ENCODE data around the gene PARP12. TPM values are rescaled to one million over a fixed set of nuclear protein-coding genes. Genes with fewer than 3 reads are reported as not detected.
A peak's percentile ranks its signal among the peaks of the same experiment; 100 is the strongest.

The PARP12 gene
- total and polyA plus RNA-seq, 4 donors, result 30.0 to 56.8 (median 47.6) TPM

GRCh38 chr7:140019606-140020005, 43.1 kb downstream of the PARP12 start:
- Histone ChIP-seq H3K27me3 (ENCODE audit: control insufficient read depth in 3 of 3, insufficient read depth in 3 of 3, low read length in 2 of 3) (no peaks in the 10 kb centered on the region), H3K36me3 (ENCODE audit: control insufficient read depth in 4 of 4, insufficient read depth in 4 of 4, low read length in 4 of 4) (peaks cover 0 to 23% (median 3%) of the 10 kb centered on the region in 4 donors), H3K9me3 (ENCODE audit: control insufficient read depth in 4 of 4, insufficient read depth in 3 of 4, low read length in 3 of 4) (no peaks in the 10 kb centered on the region), H3K4me3 (no peak overlapping the region), H3K27ac (ENCODE audit: low read depth in 1 of 2, low read length in 1 of 2) (no peak overlapping the region), H3K9ac (ENCODE audit: insufficient read depth in 1 of 2, low read length in 2 of 2) (no peak overlapping the region), H3K4me1 (ENCODE audit: control insufficient read depth in 5 of 5, insufficient read depth in 5 of 5, low read length in 5 of 5) (no peaks in the 10 kb centered on the region)
- ATAC-seq (ENCODE audit: insufficient read depth, low FRiP score) (no peak), DNase-seq (peak in 1 of 3 donors; percentile 8)
- 78 to 87% methylated on average over 3 of the region's 3 CpGs for WGBS, 2 donors
- TF ChIP-seq CTCF (IDR thresholded peaks at IDR 0.05; ENCODE audit: control extremely low read depth, extremely low read depth), result no peak

GRCh38 chr7:140019172-140019571, 43.6 kb downstream of the PARP12 start:
- 64 to 81% methylated on average over 11 of the region's 11 CpGs for WGBS, 2 donors
- Histone ChIP-seq H3K27ac (ENCODE audit: low read depth in 1 of 2, low read length in 1 of 2) (no peak overlapping the region), H3K9ac (ENCODE audit: insufficient read depth in 1 of 2, low read length in 2 of 2) (no peak overlapping the region), H3K27me3 (ENCODE audit: control insufficient read depth in 3 of 3, insufficient read depth in 3 of 3, low read length in 2 of 3) (no peaks in the 10 kb centered on the region), H3K9me3 (ENCODE audit: control insufficient read depth in 4 of 4, insufficient read depth in 3 of 4, low read length in 3 of 4) (no peaks in the 10 kb centered on the region), H3K4me3 (no peak overlapping the region), H3K4me1 (ENCODE audit: control insufficient read depth in 5 of 5, insufficient read depth in 5 of 5, low read length in 5 of 5) (no peaks in the 10 kb centered on the region), H3K36me3 (ENCODE audit: control insufficient read depth in 4 of 4, insufficient read depth in 4 of 4, low read length in 4 of 4) (peaks cover 0 to 20% (median 3%) of the 10 kb centered on the region in 4 donors)
- DNase-seq, result peak in 1 of 3 donors; percentile 9
- ATAC-seq (ENCODE audit: insufficient read depth, low FRiP score), result no peak
- no peak for TF ChIP-seq CTCF (IDR thresholded peaks at IDR 0.05; ENCODE audit: control extremely low read depth, extremely low read depth)

- WGBS, 2 donors, result 89 to 92% methylated on average over 9 of the region's 9 CpGs
- Histone ChIP-seq H3K27ac (ENCODE audit: low read depth in 1 of 2, low read length in 1 of 2) (no peak overlapping the region), H3K27me3 (ENCODE audit: control insufficient read depth in 3 of 3, insufficient read depth in 3 of 3, low read length in 2 of 3) (no peaks in the 10 kb centered on the region), H3K4me1 (ENCODE audit: control insufficient read depth in 5 of 5, insufficient read depth in 5 of 5, low read length in 5 of 5) (no peaks in the 10 kb centered on the region), H3K9me3 (ENCODE audit: control insufficient read depth in 4 of 4, insufficient read depth in 3 of 4, low read length in 3 of 4) (no peaks in the 10 kb centered on the region), H3K36me3 (ENCODE audit: control insufficient read depth in 4 of 4, insufficient read depth in 4 of 4, low read length in 4 of 4) (peaks cover 0 to 17% (median 2%) of the 10 kb centered on the region in 4 donors), H3K9ac (ENCODE audit: insufficient read depth in 1 of 2, low read length in 2 of 2) (no peak overlapping the region), H3K4me3 (no peak overlapping the region)
- TF ChIP-seq CTCF (IDR thresholded peaks at IDR 0.05; ENCODE audit: control extremely low read depth, extremely low read depth), result no peak
- DNase-seq (peak in 1 of 3 donors; percentile 4), ATAC-seq (ENCODE audit: insufficient read depth, low FRiP score) (no peak)
These were observed 44.4 kb downstream of the PARP12 start for GRCh38 chr7:140018125-140019043.

Data from lung (tissue), 12 donors.